Fibroblast of lung (primary cell): ENCODE data around the gene LCN15. TPM values are rescaled to one million over a fixed set of nuclear protein-coding genes. Genes with fewer than 3 reads are reported as not detected.

ENCODE experiments used
- DNase-seq, 2 donors: peaks; one replicate each; pipeline versions ENCODE4 v3.0.0 to v3.0.0-alpha.2; 2010; ENCODE audit warnings: low read depth in 2 of 2
- H2AFZ ChIP-seq: 2 replicates; pipeline ENCODE4 v1.5.1; 2012; ENCODE audit warnings: low read length, control low read depth, inconsistent platforms
- H3K27ac ChIP-seq: 2 replicates; pipeline ENCODE4 v1.5.1; 2011; ENCODE audit warnings: low read length, control low read depth; ENCODE audit not compliant: insufficient read depth
- H3K27me3 ChIP-seq: 2 replicates; pipeline ENCODE4 v1.5.1; 2011; ENCODE audit warnings: mild to moderate bottlenecking, low read length; ENCODE audit not compliant: control insufficient read depth, insufficient read depth
- H3K36me3 ChIP-seq: 2 replicates; pipeline ENCODE4 v1.5.1; 2011; ENCODE audit warnings: low read length; ENCODE audit not compliant: control insufficient read depth, insufficient read depth
- H3K4me1 ChIP-seq: 2 replicates; pipeline ENCODE4 v1.5.1; 2011; ENCODE audit warnings: low read length; ENCODE audit not compliant: control insufficient read depth, insufficient read depth; ENCODE audit errors: extremely low read depth
- H3K4me2 ChIP-seq: 2 replicates; pipeline ENCODE4 v1.5.1; 2011; ENCODE audit warnings: low read length, control low read depth; ENCODE audit not compliant: insufficient read depth; ENCODE audit errors: extremely low read depth
- H3K4me3 ChIP-seq, 4 experiments: fragments of 200-600 bp in 1 of 4; sonication (generic) in 1 of 4; replicated peaks in 1 of 4; 2 replicates each; pipeline ENCODE4 v1.5.1; 2011 to 2016; ENCODE audit warnings: low read length in 4 of 4, low read depth in 3 of 4, mild to moderate bottlenecking in 3 of 4, control low read depth in 2 of 4, inconsistent platforms in 1 of 4, mixed read lengths in 1 of 4; ENCODE audit not compliant: insufficient read depth in 1 of 4; ENCODE audit errors: control extremely low read depth in 1 of 4
- H3K79me2 ChIP-seq: 2 replicates; pipeline ENCODE4 v1.5.1; 2012; ENCODE audit warnings: mild to moderate bottlenecking, low read length, inconsistent platforms; ENCODE audit not compliant: control insufficient read depth, insufficient read depth
- H3K9ac ChIP-seq: 2 replicates; pipeline ENCODE4 v1.5.1; 2011; ENCODE audit warnings: mild to moderate bottlenecking, low read length, control low read depth; ENCODE audit not compliant: insufficient read depth
- H3K9me3 ChIP-seq: 2 replicates; pipeline ENCODE4 v1.5.1; 2012; ENCODE audit warnings: low read depth, low read length; ENCODE audit not compliant: control insufficient read depth, insufficient read depth
- H4K20me1 ChIP-seq: 2 replicates; pipeline ENCODE4 v1.5.1; 2011; ENCODE audit warnings: low read length; ENCODE audit not compliant: control insufficient read depth, insufficient read depth; ENCODE audit errors: extremely low read depth
- CTCF ChIP-seq, 2 donors: IDR thresholded peaks in 1 of 2; conservative IDR thresholded peaks in 1 of 2; 1 replicate in 1 of 2; 2 replicates in 1 of 2; pipeline ENCODE4 v1.5.1; 2011 to 2012; ENCODE audit warnings: low read length in 2 of 2, control low read depth in 1 of 2, inconsistent platforms in 1 of 2, low read depth in 1 of 2, mild to moderate bottlenecking in 1 of 2
- EZH2 ChIP-seq: IDR thresholded peaks from 2 replicates; pipeline ENCODE4 v1.5.1; 2012; ENCODE audit warnings: low read length, control low read depth, mild to moderate bottlenecking; ENCODE audit errors: missing control alignments
- polyA plus RNA-seq, 2 donors: library from polyadenylated mRNA; depleted of rRNA in 1 of 2; stranded (reverse) in 1 of 2; unstranded in 1 of 2; fragments of >200 nt; gene quantifications; 2 replicates each; pipeline ENCODE4 v1.2.1, GENCODE V29; 2011 to 2012; ENCODE audit warnings: missing spikeins in 1 of 2
- total RNA-seq: library from RNA; depleted of rRNA; stranded (reverse); fragments of >200 nt; gene quantifications from 2 replicates; pipeline ENCODE4 v1.2.1, GENCODE V29; 2014

LCN15 gene
- total and polyA plus RNA-seq, 2 donors (not counting 1 experiment from before 2014, with no cell fraction given) = not detected

- Histone ChIP-seq H3K9me3 (no peaks in the 10 kb centered on the region), H3K36me3 (no peaks in the 10 kb centered on the region), H2AFZ (no peak overlapping the region), H3K27me3 (peaks cover 26% of the 10 kb centered on the region), H3K79me2 (no peaks in the 10 kb centered on the region), H3K4me1 (no peaks in the 10 kb centered on the region), H3K4me2 (no peak overlapping the region), H4K20me1 (no peaks in the 10 kb centered on the region), H3K9ac (no peak overlapping the region), H3K4me3 (no peak overlapping the region), H3K27ac (no peak overlapping the region)
- peak in 1 of 2 donors; percentile 51 for DNase-seq
- no peak for TF ChIP-seq EZH2
- no peak for TF ChIP-seq CTCF (conservative IDR thresholded peaks at IDR 0.05 in 1 of 2, IDR thresholded peaks at IDR 0.05 in 1 of 2; ENCODE audit: low read depth in 1 of 2, low read length in 2 of 2)
Observed at GRCh38 chr9:136740971-136741882, 23.1 kb downstream of the LCN15 start.

GRCh38 chr9:136740491-136740890 is 23.8 kb downstream of the LCN15 start:
- peaks cover 26% of the 10 kb centered on the region for H3K27me3 ChIP-seq
- no peak for DNase-seq

More at GRCh38 chr9:136740491-136740890, 23.8 kb downstream of the LCN15 start:
- Histone ChIP-seq H3K4me1 (no peaks in the 10 kb centered on the region), H3K9me3 (no peaks in the 10 kb centered on the region), H2AFZ (no peak overlapping the region), H3K79me2 (no peaks in the 10 kb centered on the region), H3K4me3 (no peak overlapping the region), H3K9ac (no peak overlapping the region), H4K20me1 (no peaks in the 10 kb centered on the region), H3K4me2 (no peak overlapping the region), H3K36me3 (no peaks in the 10 kb centered on the region), H3K27ac (no peak overlapping the region)
- TF ChIP-seq EZH2 (no peak), CTCF (conservative IDR thresholded peaks at IDR 0.05 in 1 of 2, IDR thresholded peaks at IDR 0.05 in 1 of 2; ENCODE audit: low read depth in 1 of 2, low read length in 2 of 2) (no peak)
